ENCODE results near the gene RAD23A.

- TF ChIP-seq EP300 (IDR thresholded peaks at IDR 0.05; ENCODE audit: borderline replicate concordance in 1 of 2, control insufficient read depth in 1 of 2, low read depth in 2 of 2, low read length in 2 of 2) (no peak), ZBTB33 (IDR thresholded peaks at IDR 0.05) (no peak), TCF12 (IDR thresholded peaks at IDR 0.05; ENCODE audit: low read depth, low read length) (no peak), CTCF (IDR thresholded peaks at IDR 0.05 in 2 of 3, conservative IDR thresholded peaks at IDR 0.05 in 1 of 3; ENCODE audit: control insufficient read depth in 2 of 3, extremely low read depth in 1 of 3, insufficient read depth in 1 of 3, low read depth in 3 of 3, low read length in 3 of 3) (no peak), GABPA (IDR thresholded peaks at IDR 0.05; ENCODE audit: low read depth) (no peak), POLR2A (IDR thresholded peaks at IDR 0.05; ENCODE audit: low read depth, low read length) (no peak), ZNF24 (IDR thresholded peaks at IDR 0.05) (no peak), CHD1 (IDR thresholded peaks at IDR 0.05; ENCODE audit: low read depth, low read length) (no peak), HCFC1 (IDR thresholded peaks at IDR 0.05; ENCODE audit: low read length) (no peak), ESRRA (IDR thresholded peaks at IDR 0.05; ENCODE audit: low read length) (no peak), RAD21 (IDR thresholded peaks at IDR 0.05; ENCODE audit: insufficient read depth, low read depth, low read length) (no peak), MXI1 (IDR thresholded peaks at IDR 0.05; ENCODE audit: low read depth, low read length) (no peak)
Measured at GRCh38 chr19:12995596-12996405, 50.1 kb downstream of the RAD23A start.

Data from GM12878 (cell line).